Nephron (organoid): ENCODE results near the gene PADI3.

ENCODE experiments used
- H3K27ac Mint-ChIP-seq, 3 experiments: 2 replicates each; pipeline ENCODE4 v1.8.0; 2020; ENCODE audit warnings: mixed read lengths in 3 of 3, mild to moderate bottlenecking in 2 of 3, moderate library complexity in 1 of 3
- H3K27me3 Mint-ChIP-seq: 2 replicates; pipeline ENCODE4 v1.8.0; 2021; ENCODE audit warnings: low read depth, mild to moderate bottlenecking, moderate library complexity, mixed read lengths
- H3K36me3 Mint-ChIP-seq: 2 replicates; pipeline ENCODE4 v1.8.0; 2020; ENCODE audit warnings: low read depth, mixed read lengths
- H3K4me1 Mint-ChIP-seq: 2 replicates; pipeline ENCODE4 v1.8.0; 2020; ENCODE audit warnings: mixed read lengths
- H3K4me3 Mint-ChIP-seq, 3 experiments: 2 replicates each; pipeline ENCODE4 v1.8.0; 2020; ENCODE audit warnings: mild to moderate bottlenecking in 3 of 3, mixed read lengths in 3 of 3, moderate library complexity in 2 of 3
- H3K9me3 Mint-ChIP-seq: 2 replicates; pipeline ENCODE4 v1.8.0; 2020; ENCODE audit warnings: mixed read lengths
- CTCF ChIP-seq, 3 experiments: fragments of 200-600 bp; sonication (generic); IDR thresholded peaks; one replicate each; pipeline ENCODE4 v1.5.0; 2021; ENCODE audit warnings: antibody characterized with exemption in 3 of 3; ENCODE audit not compliant: unreplicated experiment in 3 of 3

The PADI3 gene

DNA sequence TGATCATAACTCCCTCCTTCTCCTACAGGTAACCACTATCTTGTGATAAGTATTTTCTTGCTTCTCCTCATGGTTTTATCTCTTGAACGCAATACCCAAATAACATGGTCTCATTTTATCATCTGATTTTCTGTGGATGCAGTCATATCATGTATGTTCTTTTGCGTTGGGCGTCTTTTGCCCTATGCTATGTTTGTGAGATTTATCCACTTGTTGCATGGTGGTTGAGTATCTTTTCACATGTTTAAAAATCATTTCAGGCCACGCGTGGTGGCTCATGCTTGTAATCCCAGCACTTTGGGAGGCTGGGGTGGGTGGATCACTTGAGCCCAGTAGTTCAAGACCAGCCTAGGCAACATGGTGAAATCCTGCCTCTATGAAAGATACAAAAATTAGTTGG is 15.6 kb downstream of the PADI3 start:
- no peak overlapping the region for H3K4me3 Mint-ChIP-seq
- H3K4me1 Mint-ChIP-seq = no peaks in the 10 kb centered on the region
- no peaks in the 10 kb centered on the region for H3K36me3 Mint-ChIP-seq
- no peak overlapping the region for H3K27ac Mint-ChIP-seq
- no peak for TF ChIP-seq CTCF (IDR thresholded peaks at IDR 0.05; ENCODE audit: unreplicated experiment in 3 of 3)
- peaks cover 4% of the 10 kb centered on the region for H3K27me3 Mint-ChIP-seq
- peaks cover 8% of the 10 kb centered on the region for H3K9me3 Mint-ChIP-seq

GRCh38 chr1:17265162-17265561 is 16.3 kb downstream of the PADI3 start:
- peaks cover 4% of the 10 kb centered on the region for H3K27me3 Mint-ChIP-seq
- H3K4me3 Mint-ChIP-seq = no peak overlapping the region
- no peaks in the 10 kb centered on the region for H3K4me1 Mint-ChIP-seq
- peaks cover 8% of the 10 kb centered on the region for H3K9me3 Mint-ChIP-seq
- TF ChIP-seq CTCF (IDR thresholded peaks at IDR 0.05; ENCODE audit: unreplicated experiment in 3 of 3) = no peak
- no peaks in the 10 kb centered on the region for H3K36me3 Mint-ChIP-seq
- no peak overlapping the region for H3K27ac Mint-ChIP-seq

- no peak overlapping the region for H3K27ac Mint-ChIP-seq
- H3K36me3 Mint-ChIP-seq = no peaks in the 10 kb centered on the region
- peaks cover 8% of the 10 kb centered on the region for H3K9me3 Mint-ChIP-seq
- H3K4me3 Mint-ChIP-seq = no peak overlapping the region
- H3K27me3 Mint-ChIP-seq = peaks cover 4% of the 10 kb centered on the region
- H3K4me1 Mint-ChIP-seq = no peaks in the 10 kb centered on the region
- TF ChIP-seq CTCF (IDR thresholded peaks at IDR 0.05; ENCODE audit: unreplicated experiment in 3 of 3) = no peak
Observed at GRCh38 chr1:17265950-17266349, 17.1 kb downstream of the PADI3 start.

DNA sequence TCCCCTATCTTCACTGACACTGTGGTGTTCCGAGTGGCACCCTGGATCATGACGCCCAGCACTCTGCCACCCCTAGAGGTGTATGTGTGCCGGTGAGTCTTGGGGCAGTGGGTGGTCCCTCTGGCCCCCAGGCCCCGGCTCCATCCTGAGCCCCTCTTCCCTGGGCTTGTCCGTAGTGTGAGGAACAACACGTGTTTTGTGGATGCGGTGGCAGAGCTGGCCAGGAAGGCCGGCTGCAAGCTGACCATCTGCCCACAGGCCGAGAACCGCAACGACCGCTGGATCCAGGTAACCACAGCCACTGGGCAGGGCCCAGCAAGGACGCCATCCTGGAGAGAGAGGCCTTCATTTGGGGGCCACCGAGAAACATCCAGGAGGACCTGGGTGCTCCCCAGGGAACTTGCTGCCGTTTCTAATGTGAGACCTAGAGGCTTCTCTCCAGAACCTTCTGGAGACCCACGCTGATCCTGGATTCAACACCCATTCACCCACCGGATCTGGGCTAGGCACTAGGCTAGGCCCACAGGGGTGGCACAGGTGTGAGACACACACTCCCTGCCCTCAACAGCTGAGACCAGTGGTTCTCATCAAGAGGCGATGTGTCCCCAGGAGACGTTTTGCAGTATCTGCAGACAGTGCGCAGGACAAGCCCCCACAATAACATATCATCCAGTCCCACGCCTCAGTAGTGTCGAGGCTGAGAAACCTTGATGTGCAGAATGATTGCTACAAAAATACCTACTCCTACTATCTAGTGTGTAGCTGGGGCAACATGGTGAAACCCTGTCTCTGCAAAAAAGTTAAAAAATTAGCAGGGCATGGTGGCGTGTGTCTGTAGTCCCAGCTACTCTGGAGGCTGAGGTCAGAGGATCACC is 22.2 kb downstream of the PADI3 start:
- TF ChIP-seq CTCF (IDR thresholded peaks at IDR 0.05; ENCODE audit: unreplicated experiment in 3 of 3) = no peak
- H3K36me3 Mint-ChIP-seq = no peaks in the 10 kb centered on the region
- no peaks in the 10 kb centered on the region for H3K9me3 Mint-ChIP-seq
- peaks cover 5% of the 10 kb centered on the region for H3K27me3 Mint-ChIP-seq
- H3K4me3 Mint-ChIP-seq = no peak overlapping the region
- no peak overlapping the region for H3K27ac Mint-ChIP-seq
- H3K4me1 Mint-ChIP-seq = no peaks in the 10 kb centered on the region

DNA sequence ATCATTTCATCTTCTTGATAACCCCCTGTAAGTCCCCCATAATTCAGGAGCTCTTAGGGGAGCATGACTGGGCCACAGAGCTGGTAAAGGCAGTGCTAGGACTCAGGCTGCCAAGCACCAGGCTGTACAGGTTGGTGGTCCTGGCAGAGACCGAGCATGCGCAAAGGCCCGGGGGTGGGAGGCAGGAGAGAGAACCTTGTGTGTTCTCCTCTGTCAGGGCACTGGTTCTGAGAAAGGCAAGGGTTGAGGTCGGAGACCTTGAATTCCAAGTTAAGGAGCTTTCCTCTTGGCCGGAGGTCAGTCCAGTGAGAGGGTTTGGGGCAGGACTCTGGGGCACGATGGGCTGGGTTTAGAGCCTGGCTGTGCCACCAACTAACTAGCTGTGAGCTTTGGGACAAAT is 23.2 kb downstream of the PADI3 start:
- H3K36me3 Mint-ChIP-seq = no peaks in the 10 kb centered on the region
- no peaks in the 10 kb centered on the region for H3K9me3 Mint-ChIP-seq
- peaks cover 5% of the 10 kb centered on the region for H3K27me3 Mint-ChIP-seq
- no peaks in the 10 kb centered on the region for H3K4me1 Mint-ChIP-seq
- H3K27ac Mint-ChIP-seq = no peak overlapping the region
- TF ChIP-seq CTCF (IDR thresholded peaks at IDR 0.05; ENCODE audit: unreplicated experiment in 3 of 3) = no peak
- H3K4me3 Mint-ChIP-seq = no peak overlapping the region

- TF ChIP-seq CTCF (IDR thresholded peaks at IDR 0.05; ENCODE audit: unreplicated experiment in 3 of 3) = no peak
- H3K27ac Mint-ChIP-seq = no peak overlapping the region
Observed at GRCh38 chr1:17272646-17273045, 23.7 kb downstream of the PADI3 start.

More at GRCh38 chr1:17272646-17273045, 23.7 kb downstream of the PADI3 start:
- Mint-ChIP-seq H3K4me3 (no peak overlapping the region), H3K36me3 (no peaks in the 10 kb centered on the region), H3K27me3 (peaks cover 5% of the 10 kb centered on the region), H3K4me1 (no peaks in the 10 kb centered on the region), H3K9me3 (no peaks in the 10 kb centered on the region)
